H1 (cell line): ENCODE results near the gene PTX4. TPM values are rescaled to one million over a fixed set of nuclear protein-coding genes. Genes with fewer than 3 reads are reported as not detected.

ENCODE experiments used
- CTCF ChIA-PET: fragments of 300-600 bp; sonication (Branson Sonifier 250); formaldehyde crosslinking; loops from one replicate; lab custom pipeline; 2021; ENCODE audit not compliant: partially characterized antibody; lab: Charles Lee
- POLR2A ChIA-PET: fragments of 300-600 bp; sonication (Branson Sonifier 250); formaldehyde crosslinking; loops from one replicate; lab custom pipeline; 2021; ENCODE audit warnings: inconsistent platforms; ENCODE audit not compliant: partially characterized antibody; lab: Charles Lee
- DNase-seq, 2 experiments: peaks; one replicate each; pipeline versions ENCODE4 v3.0.0 to v3.0.0-alpha.2; 2010 to 2022; ENCODE audit warnings: low spot score in 2 of 2, low read depth in 1 of 2, mixed read lengths in 1 of 2
- FAIRE-seq: peaks from 2 replicates; lab custom pipeline; 2011; peaks lifted over from hg19 to GRCh38; lab: Jason Lieb, UNC
- H2AFZ ChIP-seq: 2 replicates; pipeline ENCODE4 v1.8.1; 2012; ENCODE audit warnings: low read length, inconsistent platforms
- H2AK5ac ChIP-seq: 2 replicates; pipeline ENCODE4 v1.6.1; 2013; ENCODE audit warnings: low read depth, low read length
- H2BK120ac ChIP-seq: replicated peaks from 2 replicates; pipeline ENCODE3; 2013; ENCODE audit warnings: low read depth, low read length, inconsistent platforms
- H2BK12ac ChIP-seq: 2 replicates; pipeline ENCODE4 v1.6.1; 2013; ENCODE audit warnings: low read depth, low read length
- H2BK15ac ChIP-seq: 2 replicates; pipeline ENCODE4 v1.6.1; 2013; ENCODE audit warnings: low read length
- H2BK20ac ChIP-seq: 2 replicates; pipeline ENCODE4 v1.6.1; 2013; ENCODE audit warnings: low read length
- H2BK5ac ChIP-seq: 2 replicates; pipeline ENCODE4 v1.6.1; 2013; ENCODE audit warnings: low read depth, low read length
- H3K14ac ChIP-seq: 2 replicates; pipeline ENCODE4 v1.6.1; 2013; ENCODE audit warnings: inconsistent platforms; ENCODE audit not compliant: insufficient read length
- H3K18ac ChIP-seq: 2 replicates; pipeline ENCODE4 v1.6.1; 2013; ENCODE audit warnings: low read length; ENCODE audit errors: extremely low read depth
- H3K23ac ChIP-seq: 2 replicates; pipeline ENCODE4 v1.6.1; 2013; ENCODE audit warnings: inconsistent platforms; ENCODE audit not compliant: insufficient read length
- H3K23me2 ChIP-seq: 2 replicates; pipeline ENCODE4 v1.6.1; 2013; ENCODE audit warnings: low read depth, low read length
- H3K27ac ChIP-seq: 2 replicates; pipeline ENCODE4 v1.6.1; 2011; ENCODE audit warnings: low read depth, low read length, inconsistent platforms
- H3K27me3 ChIP-seq, 4 experiments: replicated peaks in 1 of 4; 1 replicate in 1 of 4; 2 replicates in 3 of 4; pipeline versions ENCODE4 v1.6.1 to v1.8.1; 2011 to 2013; ENCODE audit warnings: low read length in 3 of 4, mild to moderate bottlenecking in 3 of 4, inconsistent platforms in 2 of 4, mixed read lengths in 2 of 4, moderate library complexity in 1 of 4; ENCODE audit not compliant: control insufficient read depth in 3 of 4, insufficient read depth in 3 of 4; ENCODE audit errors: extremely low read depth in 1 of 4
- H3K36me3 ChIP-seq, 4 experiments: 2 replicates each; pipeline versions ENCODE4 v1.6.1 to v1.8.1; 2011 to 2013; ENCODE audit warnings: mild to moderate bottlenecking in 4 of 4, low read length in 3 of 4, moderate library complexity in 2 of 4, control low read depth in 1 of 4, inconsistent platforms in 1 of 4; ENCODE audit not compliant: insufficient read depth in 4 of 4, control insufficient read depth in 2 of 4
- H3K4ac ChIP-seq: replicated peaks from 2 replicates; pipeline ENCODE3; 2013; ENCODE audit warnings: low read length, low read depth, mixed read lengths, inconsistent platforms; ENCODE audit not compliant: insufficient read length
- H3K4me1 ChIP-seq, 4 experiments: replicated peaks in 1 of 4; 1 replicate in 1 of 4; 2 replicates in 3 of 4; pipeline versions ENCODE4 v1.6.1 to v1.8.1; 2011 to 2013; ENCODE audit warnings: low read length in 3 of 4, inconsistent platforms in 2 of 4, mixed read lengths in 1 of 4; ENCODE audit not compliant: insufficient read depth in 4 of 4, control insufficient read depth in 3 of 4
- H3K4me2 ChIP-seq, 2 experiments: 2 replicates each; pipeline versions ENCODE4 v1.6.1 to v1.8.1; 2011 to 2013; ENCODE audit warnings: low read depth in 2 of 2, low read length in 2 of 2, control low read depth in 1 of 2, inconsistent platforms in 1 of 2, mild to moderate bottlenecking in 1 of 2; ENCODE audit not compliant: insufficient read depth in 1 of 2
- H3K4me3 ChIP-seq, 4 experiments: fragments of 200-600, 300-600 bp in 1 of 4; sonication (generic), shearing (Covaris generic), sonication (Bioruptor Twin) in 1 of 4; 2 replicates each; pipeline versions ENCODE4 v1.5.1 to v1.8.1; 2011 to 2016; ENCODE audit warnings: low read length in 4 of 4, low read depth in 3 of 4, control low read depth in 2 of 4, inconsistent platforms in 2 of 4, mild to moderate bottlenecking in 2 of 4, mixed read lengths in 1 of 4, moderate library complexity in 1 of 4; ENCODE audit not compliant: insufficient read depth in 2 of 4; ENCODE audit errors: extremely low read depth in 1 of 4
- H3K56ac ChIP-seq: replicated peaks from 2 replicates; pipeline ENCODE3; 2013; ENCODE audit warnings: low read depth, mild to moderate bottlenecking, mixed read lengths, low read length, inconsistent platforms; ENCODE audit not compliant: insufficient read length
- H3K79me1 ChIP-seq: 2 replicates; pipeline ENCODE4 v1.6.1; 2013; ENCODE audit warnings: low read depth, low read length, control low read depth
- H3K79me2 ChIP-seq, 2 experiments: 2 replicates each; pipeline versions ENCODE4 v1.6.1 to v1.8.1; 2012 to 2013; ENCODE audit warnings: low read length in 2 of 2, mild to moderate bottlenecking in 2 of 2, inconsistent platforms in 1 of 2; ENCODE audit not compliant: insufficient read depth in 2 of 2, control insufficient read depth in 1 of 2
- H3K9ac ChIP-seq, 4 experiments: replicated peaks in 1 of 4; 1 replicate in 1 of 4; 2 replicates in 3 of 4; pipeline versions ENCODE4 v1.6.1 to v1.8.1; 2011 to 2013; ENCODE audit warnings: low read depth in 3 of 4, low read length in 3 of 4, control low read depth in 2 of 4, mild to moderate bottlenecking in 2 of 4, moderate library complexity in 2 of 4, inconsistent platforms in 1 of 4; ENCODE audit errors: extremely low read depth in 1 of 4
- H3K9me3 ChIP-seq, 2 experiments: 2 replicates each; pipeline versions ENCODE4 v1.6.1 to v1.8.1; 2012 to 2013; ENCODE audit warnings: mild to moderate bottlenecking in 2 of 2, moderate library complexity in 2 of 2, control low read depth in 1 of 2, inconsistent platforms in 1 of 2, low read depth in 1 of 2, low read length in 1 of 2, mixed read lengths in 1 of 2; ENCODE audit not compliant: insufficient read depth in 2 of 2
- H4K20me1 ChIP-seq, 2 experiments: replicated peaks in 1 of 2; 2 replicates each; pipeline versions ENCODE3 to v1.8.1; 2011 to 2013; ENCODE audit warnings: inconsistent platforms in 2 of 2, low read length in 2 of 2, mild to moderate bottlenecking in 1 of 2; ENCODE audit not compliant: insufficient read depth in 2 of 2, control insufficient read depth in 1 of 2
- H4K5ac ChIP-seq: 2 replicates; pipeline ENCODE4 v1.6.1; 2013; ENCODE audit warnings: low read length, low read depth, mixed read lengths, inconsistent platforms; ENCODE audit not compliant: insufficient read length
- H4K8ac ChIP-seq: 2 replicates; pipeline ENCODE4 v1.8.0; 2013; ENCODE audit warnings: mild to moderate bottlenecking, moderate library complexity, low read length, inconsistent platforms; ENCODE audit not compliant: insufficient read depth; ENCODE audit errors: extremely low read depth
- H4K91ac ChIP-seq: replicated peaks from 2 replicates; pipeline ENCODE3; 2013; ENCODE audit warnings: low read length, mixed read lengths, inconsistent platforms; ENCODE audit not compliant: insufficient read length
- ATF3 ChIP-seq: IDR thresholded peaks from 2 replicates; pipeline ENCODE4 v1.6.1; 2011; ENCODE audit warnings: low read depth, mild to moderate bottlenecking, low read length; ENCODE audit not compliant: insufficient read depth
- EGR1 ChIP-seq: IDR thresholded peaks from 2 replicates; pipeline ENCODE4 v1.6.1; 2011; ENCODE audit warnings: low read depth, low read length, borderline replicate concordance
- JUN ChIP-seq: IDR thresholded peaks from 2 replicates; pipeline ENCODE4 v1.6.1; 2011; ENCODE audit warnings: low read depth, mild to moderate bottlenecking, improper control_type of control experiment, low read length
- JUND ChIP-seq: IDR thresholded peaks from 2 replicates; pipeline ENCODE4 v1.6.1; 2011; ENCODE audit warnings: mild to moderate bottlenecking, improper control_type of control experiment, low read length
- KDM5A ChIP-seq: fragments of 200-600 bp; IDR thresholded peaks from 2 replicates; pipeline ENCODE4 v1.7.1; 2012; ENCODE audit warnings: mild to moderate bottlenecking, low read length, inconsistent platforms, mixed read lengths
- RNF2 ChIP-seq: fragments of 200-900, 300-1000 bp; sonication (generic); IDR thresholded peaks from 2 replicates; pipeline ENCODE4 v1.7.1; 2016; ENCODE audit warnings: borderline replicate concordance, low read depth, mild to moderate bottlenecking, antibody characterized with exemption, low read length; ENCODE audit not compliant: poor library complexity, severe bottlenecking; ENCODE audit errors: missing control alignments
- SRF ChIP-seq: IDR thresholded peaks from 2 replicates; pipeline ENCODE4 v1.6.1; 2011; ENCODE audit warnings: mild to moderate bottlenecking, low read depth, low read length, moderate library complexity
- TAF1 ChIP-seq: IDR thresholded peaks from 2 replicates; pipeline ENCODE4 v1.6.1; 2011; ENCODE audit warnings: mild to moderate bottlenecking, low read depth, low read length
- TBP ChIP-seq: IDR thresholded peaks from 2 replicates; pipeline ENCODE4 v1.6.1; 2011; ENCODE audit warnings: low read depth, low read length, improper control_type of control experiment
- ZNF274 ChIP-seq: IDR thresholded peaks from 2 replicates; pipeline ENCODE4 v1.7.0; 2012; ENCODE audit warnings: low read length, borderline replicate concordance; ENCODE audit errors: extremely low read depth
- WGBS, 2 experiments: shearing (Covaris generic) in 1 of 2; methylation state at CpG; one replicate each; pipeline versions ENCODE4 v1.1.6 to v1.1.7; 2013 to 2015; ENCODE audit warnings: low lambda C conversion rate in 2 of 2, mixed read lengths in 2 of 2, inconsistent platforms in 1 of 2, low coverage in 1 of 2, missing lambda C conversion rate in 1 of 2; ENCODE audit not compliant: insufficient replicate concordance in 2 of 2, insufficient coverage in 1 of 2, insufficient read length in 1 of 2; ENCODE audit errors: extremely low coverage in 1 of 2, missing lambda C conversion rate in 1 of 2; 5-methylcytosine and 5-hydroxymethylcytosine counted together
- polyA plus RNA-seq, 7 experiments: library from polyadenylated mRNA; depleted of rRNA in 3 of 7; stranded (reverse) in 5 of 7; unstranded in 2 of 7; fragments of >200 nt in 5 of 7; fragments of 200-250 nt in 2 of 7; gene quantifications; 1 replicate in 5 of 7; 2 replicates in 1 of 7; 4 replicates in 1 of 7; pipeline versions ENCODE4 v1.2.1 to v1.2.3, GENCODE V29; 2011 to 2013; ENCODE audit warnings: missing spikeins in 2 of 7, mixed read lengths in 2 of 7
- total RNA-seq: library from RNA; stranded (reverse); fragmentation: NEBNext Ultra II Directional; extraction: Animal tissue kit (Norgen Biotek cat#: 25700); gene quantifications from 2 replicates; pipeline ENCODE4 v1.2.1, GENCODE V29; 2021

PTX4 gene
- total and polyA plus RNA-seq, 2 of the 8 experiments (the other 6 are each of a cell fraction or from before 2014, with no cell fraction given), result not detected

DNA sequence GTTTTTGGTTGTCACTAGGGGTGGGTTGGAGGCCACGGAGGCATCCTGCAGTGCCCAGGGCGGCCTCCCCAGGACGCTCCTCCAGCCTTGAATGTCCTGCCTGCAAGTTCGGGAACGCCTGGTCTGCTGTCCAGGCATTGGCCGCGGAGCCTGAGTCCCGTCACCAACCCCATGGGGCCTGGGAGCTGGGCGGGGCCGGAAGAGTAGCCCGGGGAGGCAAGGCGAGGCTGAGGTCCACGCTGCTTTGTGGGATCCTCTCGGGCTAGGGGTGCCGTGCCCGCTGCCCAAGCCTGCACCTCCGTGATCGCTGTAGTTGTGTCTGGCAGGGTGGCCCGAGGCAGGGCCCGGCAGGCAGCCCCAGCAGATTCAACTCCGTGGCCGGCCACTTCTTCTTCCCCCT, 17.2 kb upstream of the PTX4 start:
- 88% methylated on average over 18 of the region's 22 CpGs; no CpG with 5 or more reads in 1 of the 2 experiments for WGBS, 2 experiments
- POLR2A ChIA-PET, result interaction anchor here (1.4 to 10.3 kb wide), 3 partner anchors 10 to 27 kb away, joined by 3 to 175 read pairs (median 11); partner anchors contain the start of genes PTX4 and TELO2
- H3K9ac ChIP-seq, result no peak overlapping the region

More for the DNA sequence above, 17.2 kb upstream of the PTX4 start:
- Histone ChIP-seq H2BK20ac (no peak overlapping the region), H2BK5ac (no peak overlapping the region), H4K8ac (no peak overlapping the region), H2BK12ac (no peak overlapping the region), H3K4me3 (no peak overlapping the region), H3K79me2 (no peaks in the 10 kb centered on the region), H4K91ac (no peak overlapping the region), H3K23me2 (no peaks in the 10 kb centered on the region), H3K9me3 (no peaks in the 10 kb centered on the region), H3K18ac (no peak overlapping the region), H2AK5ac (no peak overlapping the region), H4K20me1 (peaks cover 3 to 4% of the 10 kb centered on the region in 2 experiments), H2BK120ac (no peak overlapping the region), H3K79me1 (no peaks in the 10 kb centered on the region), H3K36me3 (peaks cover 14 to 50% (median 24%) of the 10 kb centered on the region in 4 experiments; a peak in 7 of 8 replicates), H4K5ac (no peak overlapping the region), H3K23ac (no peak overlapping the region), H2AFZ (no peak overlapping the region), H3K14ac (no peak overlapping the region), H3K4me2 (no peak overlapping the region), H3K4ac (no peak overlapping the region), H3K4me1 (no peaks in the 10 kb centered on the region), H3K56ac (no peak overlapping the region), H3K27me3 (no peaks in the 10 kb centered on the region), H2BK15ac (no peak overlapping the region), H3K27ac (no peak overlapping the region)
- DNase-seq (no peak), FAIRE-seq (no peak)
- TF ChIP-seq JUND (no peak), EGR1 (no peak), JUN (no peak), TAF1 (no peak), KDM5A (no peak), ZNF274 (no peak), ATF3 (no peak), RNF2 (no peak), TBP (no peak), SRF (no peak)
- CTCF ChIA-PET, result no interaction called here
